ENCODE data around the gene KNL1. TPM values are rescaled to one million over a fixed set of nuclear protein-coding genes. Genes with fewer than 3 reads are reported as not detected.
"Not testable (repeated sequence)": the region's sequence is repeated elsewhere in the genome, so short reads cannot be mapped to it uniquely, and the experiment has no call there.

The KNL1 gene
- total and polyA plus RNA-seq, 2 donors (not counting 3 experiments of a cell fraction or from before 2014, with no cell fraction given): 4.0 to 31.8 TPM

DNA sequence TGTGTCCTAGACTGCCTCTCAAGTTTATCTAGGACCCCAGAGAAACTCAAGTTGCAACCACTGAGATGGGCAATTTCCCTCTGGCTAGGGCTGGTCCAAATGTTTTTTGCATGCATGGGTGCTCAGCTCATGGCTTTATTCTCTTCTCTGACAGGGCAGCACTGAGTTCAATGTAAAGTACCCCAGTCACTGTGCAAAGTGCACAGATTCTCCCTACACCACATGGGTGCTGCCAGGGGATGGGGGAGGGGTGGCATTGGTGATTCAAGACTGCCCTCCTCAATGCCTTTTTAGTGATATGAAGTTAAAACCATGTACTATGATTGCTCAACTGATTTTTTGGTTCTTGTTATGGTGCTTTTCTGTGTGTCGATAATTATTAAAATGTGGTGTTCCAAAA is 86.1 kb downstream of the KNL1 start:
- no peak overlapping the region for H3K4me2 ChIP-seq (ENCODE audit: insufficient read depth, low read length)
- no peak for FAIRE-seq
- ChIA-PET POLR2A (no interaction called here), CTCF (interaction anchor here (0.6 to 3.0 kb wide), 6 partner anchors 11 to 493 kb away, joined by 3 to 15 read pairs (median 6); partner anchors contain the start of gene VPS18)
- H3K27me3 ChIP-seq (ENCODE audit: control insufficient read depth in 2 of 2, insufficient read depth in 2 of 2, low read length in 2 of 2): no peaks in the 10 kb centered on the region
- no peak for TF ChIP-seq GATA2 (IDR thresholded peaks at IDR 0.05; ENCODE audit: insufficient read depth, insufficient read length, low read depth, low read length)
- no peak for TF ChIP-seq EZH2 (IDR thresholded peaks at IDR 0.05; ENCODE audit: borderline replicate concordance, low read depth, low read length, severe bottlenecking)
- no peaks in the 10 kb centered on the region for H3K4me1 ChIP-seq (ENCODE audit: control insufficient read depth, extremely low read depth, insufficient read depth, low read length)
- H3K9me1 ChIP-seq (replicated peaks; ENCODE audit: control insufficient read depth, extremely low read depth, insufficient read depth, low read length): no peaks in the 10 kb centered on the region
- intact Hi-C loops (cut with micrococcal nuclease) (no loop called here), dilution Hi-C loops (cut with MboI; ENCODE audit: extremely low pct_ligation_motif_present, low sequenced_read_pairs) (no loop called here)
- no peak overlapping the region for H3K9ac ChIP-seq (replicated peaks; ENCODE audit: extremely low read depth, insufficient read depth, low read length)
- H3K79me2 ChIP-seq (ENCODE audit: control insufficient read depth, insufficient read depth, low read length): no peaks in the 10 kb centered on the region
- no peaks in the 10 kb centered on the region for H3K36me3 ChIP-seq (ENCODE audit: control insufficient read depth in 2 of 2, extremely low read depth in 1 of 2, insufficient read depth in 2 of 2, low read length in 2 of 2)
- H3K4me3 ChIP-seq (replicated peaks in 1 of 3; ENCODE audit: insufficient read depth in 1 of 3, low read depth in 1 of 3, low read length in 3 of 3): no peak overlapping the region
- no peak overlapping the region for H3K27ac ChIP-seq (ENCODE audit: insufficient read depth, low read depth, low read length)
- no peaks in the 10 kb centered on the region for H4K20me1 ChIP-seq (replicated peaks; ENCODE audit: control insufficient read depth, extremely low read depth, insufficient read depth, low read length)
- no TSS peak for BruUV-seq (replicated peaks)
- H3K9me3 ChIP-seq (replicated peaks; ENCODE audit: control insufficient read depth, insufficient read depth, low read length): no peaks in the 10 kb centered on the region
- H2AFZ ChIP-seq (ENCODE audit: low read depth, low read length): no peak overlapping the region
- DNase-seq (ENCODE audit: low read depth, low spot score): no peak

DNA sequence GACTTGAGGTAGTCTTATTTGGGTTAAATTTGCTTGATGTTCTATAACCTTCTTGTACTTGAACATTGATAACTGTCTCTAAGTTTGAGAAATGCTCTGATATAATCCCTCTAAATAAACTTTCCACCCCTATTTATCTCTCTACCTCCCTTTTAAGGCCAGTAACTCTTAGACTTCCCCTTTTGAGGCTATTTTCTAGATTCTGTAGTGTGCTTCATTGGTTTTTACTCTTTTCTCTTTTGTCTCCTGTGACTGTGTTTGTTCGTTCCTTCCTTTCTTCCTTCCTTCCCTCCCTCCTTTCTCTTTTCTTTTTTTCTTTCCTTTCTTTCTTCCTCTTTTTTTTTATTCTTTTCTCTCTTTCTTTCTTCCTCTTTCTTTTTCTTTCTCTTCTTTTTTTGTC is 86.9 kb downstream of the KNL1 start:
- H3K27me3 ChIP-seq (ENCODE audit: control insufficient read depth in 2 of 2, insufficient read depth in 2 of 2, low read length in 2 of 2); BruUV-seq (replicated peaks); H3K9ac ChIP-seq (replicated peaks; ENCODE audit: extremely low read depth, insufficient read depth, low read length); intact Hi-C loops (cut with micrococcal nuclease); dilution Hi-C loops (cut with MboI; ENCODE audit: extremely low pct_ligation_motif_present, low sequenced_read_pairs); H3K9me1 ChIP-seq (replicated peaks; ENCODE audit: control insufficient read depth, extremely low read depth, insufficient read depth, low read length); H4K20me1 ChIP-seq (replicated peaks; ENCODE audit: control insufficient read depth, extremely low read depth, insufficient read depth, low read length); FAIRE-seq; H3K79me2 ChIP-seq (ENCODE audit: control insufficient read depth, insufficient read depth, low read length); H3K4me2 ChIP-seq (ENCODE audit: insufficient read depth, low read length); CTCF ChIA-PET; H2AFZ ChIP-seq (ENCODE audit: low read depth, low read length); H3K9me3 ChIP-seq (replicated peaks; ENCODE audit: control insufficient read depth, insufficient read depth, low read length); H3K4me3 ChIP-seq (replicated peaks in 1 of 3; ENCODE audit: insufficient read depth in 1 of 3, low read depth in 1 of 3, low read length in 3 of 3); H3K27ac ChIP-seq (ENCODE audit: insufficient read depth, low read depth, low read length); H3K36me3 ChIP-seq (ENCODE audit: control insufficient read depth in 2 of 2, extremely low read depth in 1 of 2, insufficient read depth in 2 of 2, low read length in 2 of 2); POLR2A ChIA-PET; DNase-seq (ENCODE audit: low read depth, low spot score); H3K4me1 ChIP-seq (ENCODE audit: control insufficient read depth, extremely low read depth, insufficient read depth, low read length): not testable (repeated sequence)

All from endothelial cell of umbilical vein (primary cell).